Measurements from ENCODE around the gene NAV1. TPM values are rescaled to one million over a fixed set of nuclear protein-coding genes. Genes with fewer than 3 reads are reported as not detected.

Gene NAV1
- total and polyA plus RNA-seq, 9 of the 15 experiments (the other 6 are each of a cell fraction or from before 2014, with no cell fraction given): 0.91 to 16.8 (median 3.2) TPM

DNA sequence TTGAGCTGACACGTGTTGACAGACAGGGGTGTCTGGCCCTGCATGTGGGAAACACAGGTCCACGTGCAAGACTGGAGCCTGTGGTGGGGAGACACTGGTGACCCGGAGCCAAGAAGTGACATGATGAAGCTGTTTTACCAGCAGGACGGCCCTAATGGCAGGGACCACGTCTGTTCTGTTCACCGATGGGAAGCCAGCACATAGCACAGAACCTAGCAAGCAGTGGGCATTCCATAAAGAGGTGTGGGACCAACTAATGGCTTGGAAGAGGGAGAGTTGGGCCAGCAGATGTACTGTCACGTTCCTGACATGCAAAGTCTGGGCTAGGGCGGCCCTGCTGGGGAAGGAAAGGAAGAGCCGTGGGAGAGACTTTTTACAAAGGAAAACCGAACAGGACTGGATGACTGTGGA, 15.3 kb downstream of the NAV1 start (continued):
- TF ChIP-seq, protein P1, sequence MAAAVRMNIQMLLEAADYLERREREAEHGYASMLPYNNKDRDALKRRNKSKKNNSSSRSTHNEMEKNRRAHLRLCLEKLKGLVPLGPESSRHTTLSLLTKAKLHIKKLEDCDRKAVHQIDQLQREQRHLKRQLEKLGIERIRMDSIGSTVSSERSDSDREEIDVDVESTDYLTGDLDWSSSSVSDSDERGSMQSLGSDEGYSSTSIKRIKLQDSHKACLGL (CRISPR knock-in tag; IDR thresholded peaks at IDR 0.05; ENCODE audit: borderline replicate concordance, poor library complexity, severe bottlenecking): no peak
- TF ChIP-seq MYC (IDR thresholded peaks at IDR 0.05; ENCODE audit: low read depth, low read length): no peak; the same call in 1 of the 2 replicates
- no peak for TF ChIP-seq MYC (CRISPR knock-in tag; IDR thresholded peaks at IDR 0.05; ENCODE audit: borderline replicate concordance, low read depth)
- TF ChIP-seq, protein P2, sequence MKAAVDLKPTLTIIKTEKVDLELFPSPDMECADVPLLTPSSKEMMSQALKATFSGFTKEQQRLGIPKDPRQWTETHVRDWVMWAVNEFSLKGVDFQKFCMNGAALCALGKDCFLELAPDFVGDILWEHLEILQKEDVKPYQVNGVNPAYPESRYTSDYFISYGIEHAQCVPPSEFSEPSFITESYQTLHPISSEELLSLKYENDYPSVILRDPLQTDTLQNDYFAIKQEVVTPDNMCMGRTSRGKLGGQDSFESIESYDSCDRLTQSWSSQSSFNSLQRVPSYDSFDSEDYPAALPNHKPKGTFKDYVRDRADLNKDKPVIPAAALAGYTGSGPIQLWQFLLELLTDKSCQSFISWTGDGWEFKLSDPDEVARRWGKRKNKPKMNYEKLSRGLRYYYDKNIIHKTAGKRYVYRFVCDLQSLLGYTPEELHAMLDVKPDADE (conservative IDR thresholded peaks at IDR 0.05; ENCODE audit: control insufficient read depth, low read depth, low read length): no peak
- TF ChIP-seq, protein P3, sequence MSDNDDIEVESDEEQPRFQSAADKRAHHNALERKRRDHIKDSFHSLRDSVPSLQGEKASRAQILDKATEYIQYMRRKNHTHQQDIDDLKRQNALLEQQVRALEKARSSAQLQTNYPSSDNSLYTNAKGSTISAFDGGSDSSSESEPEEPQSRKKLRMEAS (CRISPR knock-in tag; IDR thresholded peaks at IDR 0.05): peak; percentile 93
- TF ChIP-seq ZNF311 (CRISPR knock-in tag; IDR thresholded peaks at IDR 0.05): 0 out of 2 replicates have a peak, but pooled peaks have one; percentile 22
- TF ChIP-seq RBM25 (IDR thresholded peaks at IDR 0.05; ENCODE audit: low read depth, low read length, severe bottlenecking): no peak
- TF ChIP-seq, protein P4, sequence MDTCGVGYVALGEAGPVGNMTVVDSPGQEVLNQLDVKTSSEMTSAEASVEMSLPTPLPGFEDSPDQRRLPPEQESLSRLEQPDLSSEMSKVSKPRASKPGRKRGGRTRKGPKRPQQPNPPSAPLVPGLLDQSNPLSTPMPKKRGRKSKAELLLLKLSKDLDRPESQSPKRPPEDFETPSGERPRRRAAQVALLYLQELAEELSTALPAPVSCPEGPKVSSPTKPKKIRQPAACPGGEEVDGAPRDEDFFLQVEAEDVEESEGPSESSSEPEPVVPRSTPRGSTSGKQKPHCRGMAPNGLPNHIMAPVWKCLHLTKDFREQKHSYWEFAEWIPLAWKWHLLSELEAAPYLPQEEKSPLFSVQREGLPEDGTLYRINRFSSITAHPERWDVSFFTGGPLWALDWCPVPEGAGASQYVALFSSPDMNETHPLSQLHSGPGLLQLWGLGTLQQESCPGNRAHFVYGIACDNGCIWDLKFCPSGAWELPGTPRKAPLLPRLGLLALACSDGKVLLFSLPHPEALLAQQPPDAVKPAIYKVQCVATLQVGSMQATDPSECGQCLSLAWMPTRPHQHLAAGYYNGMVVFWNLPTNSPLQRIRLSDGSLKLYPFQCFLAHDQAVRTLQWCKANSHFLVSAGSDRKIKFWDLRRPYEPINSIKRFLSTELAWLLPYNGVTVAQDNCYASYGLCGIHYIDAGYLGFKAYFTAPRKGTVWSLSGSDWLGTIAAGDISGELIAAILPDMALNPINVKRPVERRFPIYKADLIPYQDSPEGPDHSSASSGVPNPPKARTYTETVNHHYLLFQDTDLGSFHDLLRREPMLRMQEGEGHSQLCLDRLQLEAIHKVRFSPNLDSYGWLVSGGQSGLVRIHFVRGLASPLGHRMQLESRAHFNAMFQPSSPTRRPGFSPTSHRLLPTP (IDR thresholded peaks at IDR 0.05; ENCODE audit: borderline replicate concordance, extremely low read depth, insufficient read length): no peak
- no peak for TF ChIP-seq CBX2 (IDR thresholded peaks at IDR 0.05; ENCODE audit: insufficient read depth, low read length, poor library complexity, severe bottlenecking)
- TF ChIP-seq, protein P5, sequence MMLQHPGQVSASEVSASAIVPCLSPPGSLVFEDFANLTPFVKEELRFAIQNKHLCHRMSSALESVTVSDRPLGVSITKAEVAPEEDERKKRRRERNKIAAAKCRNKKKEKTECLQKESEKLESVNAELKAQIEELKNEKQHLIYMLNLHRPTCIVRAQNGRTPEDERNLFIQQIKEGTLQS (IDR thresholded peaks at IDR 0.05): no peak
- TF ChIP-seq, protein P5 (CRISPR knock-in tag; conservative IDR thresholded peaks at IDR 0.05): no peak
- no peak for TF ChIP-seq ARID2 (IDR thresholded peaks at IDR 0.05)
- TF ChIP-seq, protein P6, sequence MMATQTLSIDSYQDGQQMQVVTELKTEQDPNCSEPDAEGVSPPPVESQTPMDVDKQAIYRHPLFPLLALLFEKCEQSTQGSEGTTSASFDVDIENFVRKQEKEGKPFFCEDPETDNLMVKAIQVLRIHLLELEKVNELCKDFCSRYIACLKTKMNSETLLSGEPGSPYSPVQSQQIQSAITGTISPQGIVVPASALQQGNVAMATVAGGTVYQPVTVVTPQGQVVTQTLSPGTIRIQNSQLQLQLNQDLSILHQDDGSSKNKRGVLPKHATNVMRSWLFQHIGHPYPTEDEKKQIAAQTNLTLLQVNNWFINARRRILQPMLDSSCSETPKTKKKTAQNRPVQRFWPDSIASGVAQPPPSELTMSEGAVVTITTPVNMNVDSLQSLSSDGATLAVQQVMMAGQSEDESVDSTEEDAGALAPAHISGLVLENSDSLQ (IDR thresholded peaks at IDR 0.05): 0 out of 2 replicates have a peak, but pooled peaks have one; percentile 9
- TF ChIP-seq, protein P7, sequence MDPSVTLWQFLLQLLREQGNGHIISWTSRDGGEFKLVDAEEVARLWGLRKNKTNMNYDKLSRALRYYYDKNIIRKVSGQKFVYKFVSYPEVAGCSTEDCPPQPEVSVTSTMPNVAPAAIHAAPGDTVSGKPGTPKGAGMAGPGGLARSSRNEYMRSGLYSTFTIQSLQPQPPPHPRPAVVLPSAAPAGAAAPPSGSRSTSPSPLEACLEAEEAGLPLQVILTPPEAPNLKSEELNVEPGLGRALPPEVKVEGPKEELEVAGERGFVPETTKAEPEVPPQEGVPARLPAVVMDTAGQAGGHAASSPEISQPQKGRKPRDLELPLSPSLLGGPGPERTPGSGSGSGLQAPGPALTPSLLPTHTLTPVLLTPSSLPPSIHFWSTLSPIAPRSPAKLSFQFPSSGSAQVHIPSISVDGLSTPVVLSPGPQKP (CRISPR knock-in tag; IDR thresholded peaks at IDR 0.05): no peak
- peak; percentile 70 for TF ChIP-seq MEIS2 (IDR thresholded peaks at IDR 0.05; ENCODE audit: partially characterized antibody)
- TF ChIP-seq ZNF324 (CRISPR knock-in tag; IDR thresholded peaks at IDR 0.05): no peak
- TF ChIP-seq BHLHE40 (IDR thresholded peaks at IDR 0.05; ENCODE audit: low read length): peak; percentile 65
- no peak for TF ChIP-seq ZC3H11A (IDR thresholded peaks at IDR 0.05; ENCODE audit: low read depth, low read length)
- peak; percentile 62; the same call in 1 of the 2 replicates for TF ChIP-seq OTX1 (CRISPR knock-in tag; IDR thresholded peaks at IDR 0.05)

All from K562 (cell line).